H1 (cell line): Measurements from ENCODE around the gene LDLRAD4. TPM values are rescaled to one million over a fixed set of nuclear protein-coding genes. Genes with fewer than 3 reads are reported as not detected.

ENCODE experiments used
- CTCF ChIA-PET: fragments of 300-600 bp; sonication (Branson Sonifier 250); formaldehyde crosslinking; loops from one replicate; lab custom pipeline; 2021; ENCODE audit not compliant: partially characterized antibody; lab: Charles Lee
- POLR2A ChIA-PET: fragments of 300-600 bp; sonication (Branson Sonifier 250); formaldehyde crosslinking; loops from one replicate; lab custom pipeline; 2021; ENCODE audit warnings: inconsistent platforms; ENCODE audit not compliant: partially characterized antibody; lab: Charles Lee
- DNase-seq, 2 experiments: peaks; one replicate each; pipeline versions ENCODE4 v3.0.0 to v3.0.0-alpha.2; 2010 to 2022; ENCODE audit warnings: low spot score in 2 of 2, low read depth in 1 of 2, mixed read lengths in 1 of 2
- FAIRE-seq: peaks from 2 replicates; lab custom pipeline; 2011; peaks lifted over from hg19 to GRCh38; lab: Jason Lieb, UNC
- H2AFZ ChIP-seq: 2 replicates; pipeline ENCODE4 v1.8.1; 2012; ENCODE audit warnings: low read length, inconsistent platforms
- H2AK5ac ChIP-seq: 2 replicates; pipeline ENCODE4 v1.6.1; 2013; ENCODE audit warnings: low read depth, low read length
- H2BK120ac ChIP-seq: replicated peaks from 2 replicates; pipeline ENCODE3; 2013; ENCODE audit warnings: low read depth, low read length, inconsistent platforms
- H2BK12ac ChIP-seq: 2 replicates; pipeline ENCODE4 v1.6.1; 2013; ENCODE audit warnings: low read depth, low read length
- H2BK15ac ChIP-seq: 2 replicates; pipeline ENCODE4 v1.6.1; 2013; ENCODE audit warnings: low read length
- H2BK20ac ChIP-seq: 2 replicates; pipeline ENCODE4 v1.6.1; 2013; ENCODE audit warnings: low read length
- H2BK5ac ChIP-seq: 2 replicates; pipeline ENCODE4 v1.6.1; 2013; ENCODE audit warnings: low read depth, low read length
- H3K14ac ChIP-seq: 2 replicates; pipeline ENCODE4 v1.6.1; 2013; ENCODE audit warnings: inconsistent platforms; ENCODE audit not compliant: insufficient read length
- H3K18ac ChIP-seq: 2 replicates; pipeline ENCODE4 v1.6.1; 2013; ENCODE audit warnings: low read length; ENCODE audit errors: extremely low read depth
- H3K23ac ChIP-seq: 2 replicates; pipeline ENCODE4 v1.6.1; 2013; ENCODE audit warnings: inconsistent platforms; ENCODE audit not compliant: insufficient read length
- H3K23me2 ChIP-seq: 2 replicates; pipeline ENCODE4 v1.6.1; 2013; ENCODE audit warnings: low read depth, low read length
- H3K27ac ChIP-seq: 2 replicates; pipeline ENCODE4 v1.6.1; 2011; ENCODE audit warnings: low read depth, low read length, inconsistent platforms
- H3K27me3 ChIP-seq, 4 experiments: replicated peaks in 1 of 4; 1 replicate in 1 of 4; 2 replicates in 3 of 4; pipeline versions ENCODE4 v1.6.1 to v1.8.1; 2011 to 2013; ENCODE audit warnings: low read length in 3 of 4, mild to moderate bottlenecking in 3 of 4, inconsistent platforms in 2 of 4, mixed read lengths in 2 of 4, moderate library complexity in 1 of 4; ENCODE audit not compliant: control insufficient read depth in 3 of 4, insufficient read depth in 3 of 4; ENCODE audit errors: extremely low read depth in 1 of 4
- H3K36me3 ChIP-seq, 4 experiments: 2 replicates each; pipeline versions ENCODE4 v1.6.1 to v1.8.1; 2011 to 2013; ENCODE audit warnings: mild to moderate bottlenecking in 4 of 4, low read length in 3 of 4, moderate library complexity in 2 of 4, control low read depth in 1 of 4, inconsistent platforms in 1 of 4; ENCODE audit not compliant: insufficient read depth in 4 of 4, control insufficient read depth in 2 of 4
- H3K4ac ChIP-seq: replicated peaks from 2 replicates; pipeline ENCODE3; 2013; ENCODE audit warnings: low read length, low read depth, mixed read lengths, inconsistent platforms; ENCODE audit not compliant: insufficient read length
- H3K4me1 ChIP-seq, 4 experiments: replicated peaks in 1 of 4; 1 replicate in 1 of 4; 2 replicates in 3 of 4; pipeline versions ENCODE4 v1.6.1 to v1.8.1; 2011 to 2013; ENCODE audit warnings: low read length in 3 of 4, inconsistent platforms in 2 of 4, mixed read lengths in 1 of 4; ENCODE audit not compliant: insufficient read depth in 4 of 4, control insufficient read depth in 3 of 4
- H3K4me2 ChIP-seq, 2 experiments: 2 replicates each; pipeline versions ENCODE4 v1.6.1 to v1.8.1; 2011 to 2013; ENCODE audit warnings: low read depth in 2 of 2, low read length in 2 of 2, control low read depth in 1 of 2, inconsistent platforms in 1 of 2, mild to moderate bottlenecking in 1 of 2; ENCODE audit not compliant: insufficient read depth in 1 of 2
- H3K4me3 ChIP-seq, 4 experiments: fragments of 200-600, 300-600 bp in 1 of 4; sonication (generic), shearing (Covaris generic), sonication (Bioruptor Twin) in 1 of 4; 2 replicates each; pipeline versions ENCODE4 v1.5.1 to v1.8.1; 2011 to 2016; ENCODE audit warnings: low read length in 4 of 4, low read depth in 3 of 4, control low read depth in 2 of 4, inconsistent platforms in 2 of 4, mild to moderate bottlenecking in 2 of 4, mixed read lengths in 1 of 4, moderate library complexity in 1 of 4; ENCODE audit not compliant: insufficient read depth in 2 of 4; ENCODE audit errors: extremely low read depth in 1 of 4
- H3K56ac ChIP-seq: replicated peaks from 2 replicates; pipeline ENCODE3; 2013; ENCODE audit warnings: low read depth, mild to moderate bottlenecking, mixed read lengths, low read length, inconsistent platforms; ENCODE audit not compliant: insufficient read length
- H3K79me1 ChIP-seq: 2 replicates; pipeline ENCODE4 v1.6.1; 2013; ENCODE audit warnings: low read depth, low read length, control low read depth
- H3K79me2 ChIP-seq, 2 experiments: 2 replicates each; pipeline versions ENCODE4 v1.6.1 to v1.8.1; 2012 to 2013; ENCODE audit warnings: low read length in 2 of 2, mild to moderate bottlenecking in 2 of 2, inconsistent platforms in 1 of 2; ENCODE audit not compliant: insufficient read depth in 2 of 2, control insufficient read depth in 1 of 2
- H3K9ac ChIP-seq, 4 experiments: replicated peaks in 1 of 4; 1 replicate in 1 of 4; 2 replicates in 3 of 4; pipeline versions ENCODE4 v1.6.1 to v1.8.1; 2011 to 2013; ENCODE audit warnings: low read depth in 3 of 4, low read length in 3 of 4, control low read depth in 2 of 4, mild to moderate bottlenecking in 2 of 4, moderate library complexity in 2 of 4, inconsistent platforms in 1 of 4; ENCODE audit errors: extremely low read depth in 1 of 4
- H3K9me3 ChIP-seq, 2 experiments: 2 replicates each; pipeline versions ENCODE4 v1.6.1 to v1.8.1; 2012 to 2013; ENCODE audit warnings: mild to moderate bottlenecking in 2 of 2, moderate library complexity in 2 of 2, control low read depth in 1 of 2, inconsistent platforms in 1 of 2, low read depth in 1 of 2, low read length in 1 of 2, mixed read lengths in 1 of 2; ENCODE audit not compliant: insufficient read depth in 2 of 2
- H4K20me1 ChIP-seq, 2 experiments: replicated peaks in 1 of 2; 2 replicates each; pipeline versions ENCODE3 to v1.8.1; 2011 to 2013; ENCODE audit warnings: inconsistent platforms in 2 of 2, low read length in 2 of 2, mild to moderate bottlenecking in 1 of 2; ENCODE audit not compliant: insufficient read depth in 2 of 2, control insufficient read depth in 1 of 2
- H4K5ac ChIP-seq: 2 replicates; pipeline ENCODE4 v1.6.1; 2013; ENCODE audit warnings: low read length, low read depth, mixed read lengths, inconsistent platforms; ENCODE audit not compliant: insufficient read length
- H4K8ac ChIP-seq: 2 replicates; pipeline ENCODE4 v1.8.0; 2013; ENCODE audit warnings: mild to moderate bottlenecking, moderate library complexity, low read length, inconsistent platforms; ENCODE audit not compliant: insufficient read depth; ENCODE audit errors: extremely low read depth
- H4K91ac ChIP-seq: replicated peaks from 2 replicates; pipeline ENCODE3; 2013; ENCODE audit warnings: low read length, mixed read lengths, inconsistent platforms; ENCODE audit not compliant: insufficient read length
- ASH2L ChIP-seq: fragments of 200-600, 300-600 bp; sonication (generic); IDR thresholded peaks from one replicate; pipeline ENCODE4 v1.7.1; 2017; ENCODE audit warnings: low read length
- ATF2 ChIP-seq: IDR thresholded peaks from 2 replicates; pipeline ENCODE4 v1.6.1; 2012; ENCODE audit warnings: low read length, inconsistent platforms
- BRCA1 ChIP-seq: IDR thresholded peaks from 2 replicates; pipeline ENCODE4 v1.6.1; 2012; ENCODE audit warnings: low read depth, low read length, improper control_type of control experiment
- EZH2 ChIP-seq: fragments of 200-600 bp; sonication (generic); IDR thresholded peaks from 2 replicates; pipeline ENCODE4 v1.7.1; 2012; ENCODE audit warnings: low read depth, mild to moderate bottlenecking, moderate library complexity, low read length, inconsistent platforms; ENCODE audit not compliant: severe bottlenecking
- GTF2F1 ChIP-seq: IDR thresholded peaks from 2 replicates; pipeline ENCODE4 v1.6.1; 2012; ENCODE audit warnings: low read depth, low read length, improper control_type of control experiment, borderline replicate concordance
- JUND ChIP-seq: IDR thresholded peaks from 2 replicates; pipeline ENCODE4 v1.6.1; 2011; ENCODE audit warnings: mild to moderate bottlenecking, improper control_type of control experiment, low read length
- MAFK ChIP-seq: IDR thresholded peaks from 2 replicates; pipeline ENCODE4 v1.6.1; 2012; ENCODE audit warnings: low read depth, mild to moderate bottlenecking, improper control_type of control experiment, low read length
- RXRA ChIP-seq: IDR thresholded peaks from 2 replicates; pipeline ENCODE4 v1.6.1; 2011; ENCODE audit warnings: low read depth, mild to moderate bottlenecking, low read length, moderate library complexity; ENCODE audit not compliant: insufficient read depth
- SIRT6 ChIP-seq: IDR thresholded peaks from one replicate; pipeline ENCODE4 v1.7.1; 2012; ENCODE audit warnings: low read length, inconsistent platforms
- SIX5 ChIP-seq: IDR thresholded peaks from 2 replicates; pipeline ENCODE4 v1.6.1; 2011; ENCODE audit warnings: mild to moderate bottlenecking, low read depth, low read length
- WGBS, 2 experiments: shearing (Covaris generic) in 1 of 2; methylation state at CpG; one replicate each; pipeline versions ENCODE4 v1.1.6 to v1.1.7; 2013 to 2015; ENCODE audit warnings: low lambda C conversion rate in 2 of 2, mixed read lengths in 2 of 2, inconsistent platforms in 1 of 2, low coverage in 1 of 2, missing lambda C conversion rate in 1 of 2; ENCODE audit not compliant: insufficient replicate concordance in 2 of 2, insufficient coverage in 1 of 2, insufficient read length in 1 of 2; ENCODE audit errors: extremely low coverage in 1 of 2, missing lambda C conversion rate in 1 of 2; 5-methylcytosine and 5-hydroxymethylcytosine counted together
- polyA plus RNA-seq, 7 experiments: library from polyadenylated mRNA; depleted of rRNA in 3 of 7; stranded (reverse) in 5 of 7; unstranded in 2 of 7; fragments of >200 nt in 5 of 7; fragments of 200-250 nt in 2 of 7; gene quantifications; 1 replicate in 5 of 7; 2 replicates in 1 of 7; 4 replicates in 1 of 7; pipeline versions ENCODE4 v1.2.1 to v1.2.3, GENCODE V29; 2011 to 2013; ENCODE audit warnings: missing spikeins in 2 of 7, mixed read lengths in 2 of 7
- total RNA-seq: library from RNA; stranded (reverse); fragmentation: NEBNext Ultra II Directional; extraction: Animal tissue kit (Norgen Biotek cat#: 25700); gene quantifications from 2 replicates; pipeline ENCODE4 v1.2.1, GENCODE V29; 2021
- TF ChIP-seq, protein P1 (sequence below), 3 experiments: IDR thresholded peaks; 1 replicate in 2 of 3; 2 replicates in 1 of 3; pipeline versions ENCODE4 v1.5.1 to v1.6.1; 2011; ENCODE audit warnings: low read length in 3 of 3, mild to moderate bottlenecking in 3 of 3, inconsistent platforms in 2 of 3, low read depth in 1 of 3, moderate library complexity in 1 of 3; ENCODE audit not compliant: insufficient read depth in 1 of 3; ENCODE audit errors: control extremely low read depth in 1 of 3

The LDLRAD4 gene
- total and polyA plus RNA-seq, 2 of the 8 experiments (the other 6 are each of a cell fraction or from before 2014, with no cell fraction given): 0.77 to 1.4 TPM

- Histone ChIP-seq H4K5ac (no peak overlapping the region), H3K4me2 (no peak overlapping the region)
- no peak for FAIRE-seq
- TF ChIP-seq SIX5: no peak
- TF ChIP-seq JUND: no peak
- TF ChIP-seq ATF2: no peak
- TF ChIP-seq, protein P1, sequence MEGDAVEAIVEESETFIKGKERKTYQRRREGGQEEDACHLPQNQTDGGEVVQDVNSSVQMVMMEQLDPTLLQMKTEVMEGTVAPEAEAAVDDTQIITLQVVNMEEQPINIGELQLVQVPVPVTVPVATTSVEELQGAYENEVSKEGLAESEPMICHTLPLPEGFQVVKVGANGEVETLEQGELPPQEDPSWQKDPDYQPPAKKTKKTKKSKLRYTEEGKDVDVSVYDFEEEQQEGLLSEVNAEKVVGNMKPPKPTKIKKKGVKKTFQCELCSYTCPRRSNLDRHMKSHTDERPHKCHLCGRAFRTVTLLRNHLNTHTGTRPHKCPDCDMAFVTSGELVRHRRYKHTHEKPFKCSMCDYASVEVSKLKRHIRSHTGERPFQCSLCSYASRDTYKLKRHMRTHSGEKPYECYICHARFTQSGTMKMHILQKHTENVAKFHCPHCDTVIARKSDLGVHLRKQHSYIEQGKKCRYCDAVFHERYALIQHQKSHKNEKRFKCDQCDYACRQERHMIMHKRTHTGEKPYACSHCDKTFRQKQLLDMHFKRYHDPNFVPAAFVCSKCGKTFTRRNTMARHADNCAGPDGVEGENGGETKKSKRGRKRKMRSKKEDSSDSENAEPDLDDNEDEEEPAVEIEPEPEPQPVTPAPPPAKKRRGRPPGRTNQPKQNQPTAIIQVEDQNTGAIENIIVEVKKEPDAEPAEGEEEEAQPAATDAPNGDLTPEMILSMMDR (IDR thresholded peaks at IDR 0.05; ENCODE audit: control extremely low read depth in 1 of 3, insufficient read depth in 1 of 3, low read depth in 1 of 3, low read length in 3 of 3): no peak
- no peak for TF ChIP-seq SIRT6
- no peak for TF ChIP-seq MAFK
- no peak for TF ChIP-seq GTF2F1
- no peak for TF ChIP-seq EZH2
- TF ChIP-seq ASH2L: no peak
- no peak for TF ChIP-seq RXRA
- no peak for TF ChIP-seq BRCA1
Measured at GRCh38 chr18:13332874-13333273, 114.3 kb downstream of the LDLRAD4 start.

More at GRCh38 chr18:13332874-13333273, 114.3 kb downstream of the LDLRAD4 start:
- H3K23ac ChIP-seq: no peak overlapping the region
- H3K23me2 ChIP-seq: no peaks in the 10 kb centered on the region
- no peak overlapping the region for H2AK5ac ChIP-seq
- no peak overlapping the region for H2BK5ac ChIP-seq
- H4K91ac ChIP-seq: no peak overlapping the region
- H3K4me1 ChIP-seq: no peaks in the 10 kb centered on the region
- no peak overlapping the region for H3K14ac ChIP-seq
- no peak overlapping the region for H3K56ac ChIP-seq
- no peak overlapping the region for H4K8ac ChIP-seq
- no peak overlapping the region for H2BK12ac ChIP-seq
- H3K36me3 ChIP-seq: no peaks in the 10 kb centered on the region
- H3K79me2 ChIP-seq: no peaks in the 10 kb centered on the region
- H2BK120ac ChIP-seq: no peak overlapping the region
- H2AFZ ChIP-seq: no peak overlapping the region
- H3K9me3 ChIP-seq: 0 out of 4 replicates have a peak, but pooled peaks cover 0 to under 1% of the 10 kb centered on the region in 2 experiments
- H2BK20ac ChIP-seq: no peak overlapping the region
- ChIA-PET CTCF (interaction anchor here (0.6 kb wide), 1 partner anchor 31 kb away, joined by 3 read pairs; no protein-coding TSS in a partner anchor), POLR2A (no interaction called here)
- H3K4ac ChIP-seq: no peak overlapping the region
- H3K27me3 ChIP-seq: no peaks in the 10 kb centered on the region
- no peak overlapping the region for H2BK15ac ChIP-seq
- no peak overlapping the region for H3K4me3 ChIP-seq
- H3K79me1 ChIP-seq: no peaks in the 10 kb centered on the region
- H3K18ac ChIP-seq: no peak overlapping the region
- WGBS, 2 experiments: 74% methylated on average over 5 of the region's 5 CpGs; no CpG with 5 or more reads in 1 of the 2 experiments
- H3K27ac ChIP-seq: no peak overlapping the region
- DNase-seq: no peak
- H3K9ac ChIP-seq: no peak overlapping the region
- no peaks in the 10 kb centered on the region for H4K20me1 ChIP-seq
